K562 (cell line): Measurements from ENCODE around the gene MBIP. TPM values are rescaled to one million over a fixed set of nuclear protein-coding genes. Genes with fewer than 3 reads are reported as not detected.

ENCODE experiments used
- ATAC-seq: fragments of 200-7000 bp; cut with Tn5 transposase; 3 replicates; pipeline ENCODE4 v1.9.1; 2020; ENCODE audit warnings: moderate library complexity
- BruUV-seq: library from RNA; stranded (reverse); fragments of 400-500 nt; replicated peaks from 2 replicates; lab custom pipeline; 2021; lab: Mats Ljungman, UMichigan
- CTCF ChIA-PET: fragments of 300-600 bp; formaldehyde crosslinking; extraction: SDS; loops from one replicate; lab custom pipeline; 2021; ENCODE audit warnings: low intra/inter-chr PET ratio; lab: Yijun Ruan, JAX
- POLR2A ChIA-PET: fragments of 300-600, 350-650 bp; sonication (Branson Sonifier 250); formaldehyde crosslinking; extraction: SDS; loops from one replicate; lab custom pipeline; 2021; ENCODE audit warnings: antibody characterized with exemption, inconsistent platforms; lab: Yijun Ruan, JAX
- DNase-seq, 4 experiments: peaks; one replicate each; pipeline versions ENCODE4 v3.0.0 to v3.0.0-alpha.2; 2011 to 2018; ENCODE audit warnings: low spot score in 3 of 4, mixed read lengths in 3 of 4; ENCODE audit errors: extremely low read depth in 1 of 4
- FAIRE-seq: peaks from 2 replicates; lab custom pipeline; 2011; peaks lifted over from hg19 to GRCh38; lab: Jason Lieb, UNC
- H2AFZ ChIP-seq: 2 replicates; pipeline ENCODE4 v1.6.0; 2011; ENCODE audit warnings: low read depth, low read length, control low read depth, inconsistent platforms
- H3K27ac ChIP-seq: fragments of 200-600 bp; 3 replicates; pipeline ENCODE4 v1.8.0; 2011; ENCODE audit warnings: low read depth, mild to moderate bottlenecking, control low read depth, inconsistent platforms, low read length, moderate library complexity, mixed read lengths; ENCODE audit errors: extremely low read depth
- H3K27me3 ChIP-seq, 2 experiments: fragments of 300-600 bp in 1 of 2; 2 replicates in 1 of 2; 3 replicates in 1 of 2; pipeline versions ENCODE4 v1.6.0 to v1.8.0; 2011; ENCODE audit warnings: inconsistent platforms in 2 of 2, low read length in 2 of 2, mild to moderate bottlenecking in 1 of 2, mixed read lengths in 1 of 2, moderate library complexity in 1 of 2; ENCODE audit not compliant: control insufficient read depth in 2 of 2, insufficient read depth in 2 of 2
- H3K36me3 ChIP-seq: fragments of 300-600 bp; 3 replicates; pipeline ENCODE4 v1.8.0; 2011; ENCODE audit warnings: mild to moderate bottlenecking, low read length, inconsistent platforms; ENCODE audit not compliant: control insufficient read depth, insufficient read depth
- H3K4me1 ChIP-seq, 2 experiments: fragments of 200-600 bp in 1 of 2; replicated peaks in 1 of 2; 2 replicates in 1 of 2; 3 replicates in 1 of 2; pipeline versions ENCODE4 v1.5.1 to v1.8.0; 2011; ENCODE audit warnings: inconsistent platforms in 2 of 2, low read length in 2 of 2, mild to moderate bottlenecking in 1 of 2, mixed read lengths in 1 of 2, moderate library complexity in 1 of 2; ENCODE audit not compliant: control insufficient read depth in 2 of 2, insufficient read depth in 2 of 2
- H3K4me2 ChIP-seq: 2 replicates; pipeline ENCODE4 v1.6.1; 2011; ENCODE audit warnings: low read length, control low read depth, inconsistent platforms, mixed read lengths; ENCODE audit not compliant: insufficient read depth
- H3K4me3 ChIP-seq: fragments of 200-600 bp; sonication (generic), shearing (Covaris generic); 2 replicates; pipeline ENCODE4 v1.5.1; 2016; ENCODE audit warnings: control low read depth, inconsistent platforms
- H3K79me2 ChIP-seq: fragments of 200-600 bp; 3 replicates; pipeline ENCODE4 v1.8.0; 2011; ENCODE audit warnings: low read length, inconsistent platforms; ENCODE audit not compliant: control insufficient read depth, insufficient read depth
- H3K9ac ChIP-seq, 2 experiments: 2 replicates each; pipeline versions ENCODE4 v1.6.0 to v1.6.1; 2011; ENCODE audit warnings: low read depth in 2 of 2, low read length in 2 of 2, control low read depth in 1 of 2, inconsistent platforms in 1 of 2, mild to moderate bottlenecking in 1 of 2, mixed read lengths in 1 of 2; ENCODE audit not compliant: insufficient read depth in 1 of 2
- H3K9me1 ChIP-seq: one replicate; pipeline ENCODE4 v1.6.0; 2011; ENCODE audit warnings: inconsistent platforms, mild to moderate bottlenecking, low read length, moderate library complexity; ENCODE audit not compliant: control insufficient read depth, insufficient read depth
- H3K9me3 ChIP-seq: replicated peaks from 2 replicates; pipeline ENCODE4 v1.5.1; 2011; ENCODE audit warnings: low read depth, low read length, inconsistent platforms; ENCODE audit not compliant: control insufficient read depth, insufficient read depth
- H4K20me1 ChIP-seq: replicated peaks from 2 replicates; pipeline ENCODE4 v1.6.1; 2011; ENCODE audit warnings: low read length, inconsistent platforms, mixed read lengths; ENCODE audit not compliant: control insufficient read depth, insufficient read depth
- ARID3A ChIP-seq: IDR thresholded peaks from 2 replicates; pipeline ENCODE4 v1.6.1; 2012; ENCODE audit warnings: low read depth, low read length, improper control_type of control experiment, borderline replicate concordance
- BRD4 ChIP-seq: fragments of 200-600 bp; sonication (generic); IDR thresholded peaks from 2 replicates; pipeline ENCODE4 v1.6.1; 2017; ENCODE audit warnings: inconsistent platforms
- CCNT2 ChIP-seq: IDR thresholded peaks from 2 replicates; pipeline ENCODE4 v1.6.1; 2011; ENCODE audit warnings: borderline replicate concordance, low read depth, mild to moderate bottlenecking, moderate library complexity, mixed read lengths, low read length; ENCODE audit not compliant: insufficient read length; ENCODE audit errors: extremely low read depth
- CREB1 ChIP-seq, 2 experiments: sonication (generic) in 1 of 2; formaldehyde crosslinking in 1 of 2; IDR thresholded peaks; 2 replicates each; pipeline versions ENCODE4 v1.6.1 to v1.8.0; 2012 to 2022; ENCODE audit warnings: inconsistent platforms in 1 of 2, mild to moderate bottlenecking in 1 of 2, missing genetic modification reagents in 1 of 2, moderate library complexity in 1 of 2
- CXXC5 ChIP-seq: fragments of 250-450 bp; sonication (Bioruptor Pico); IDR thresholded peaks from 2 replicates; pipeline ENCODE4 v1.8.0; 2022; ENCODE audit warnings: inconsistent platforms, mild to moderate bottlenecking, moderate library complexity
- DIDO1 ChIP-seq: fragments of 450-650 bp; IDR thresholded peaks from 2 replicates; pipeline ENCODE4 v1.6.1; 2016; ENCODE audit warnings: low read depth, missing biosample characterization, missing genetic modification characterization
- FUS ChIP-seq: fragments of 200-400 bp; formaldehyde crosslinking; optimal IDR thresholded peaks from 2 replicates; pipeline ENCODE3; 2017; ENCODE audit warnings: low read depth, low read length
- ILF3 ChIP-seq: fragments of 450-650 bp; IDR thresholded peaks from 2 replicates; pipeline ENCODE4 v1.6.1; 2018; ENCODE audit warnings: antibody characterized with exemption, mild to moderate bottlenecking, moderate library complexity, borderline replicate concordance
- MEF2A ChIP-seq: IDR thresholded peaks from 2 replicates; pipeline ENCODE4 v1.6.1; 2011; ENCODE audit warnings: low read depth, mild to moderate bottlenecking, low read length, moderate library complexity; ENCODE audit not compliant: control insufficient read depth
- MYC ChIP-seq, 2 experiments: fragments of 250-450 bp in 1 of 2; sonication (Bioruptor Pico) in 1 of 2; IDR thresholded peaks; 2 replicates each; pipeline versions ENCODE4 v1.5.1 to v1.6.1; 2012 to 2021; ENCODE audit warnings: low read depth in 2 of 2, borderline replicate concordance in 1 of 2, improper control_type of control experiment in 1 of 2, low read length in 1 of 2, mild to moderate bottlenecking in 1 of 2, moderate library complexity in 1 of 2
- NFE2 ChIP-seq: IDR thresholded peaks from 2 replicates; pipeline ENCODE4 v1.6.1; 2014; ENCODE audit warnings: antibody characterized with exemption, low read depth
- POLR2A ChIP-seq: fragments of 450-650 bp; conservative IDR thresholded peaks from 2 replicates; pipeline ENCODE4 v1.6.1; 2016
- RBM15 ChIP-seq: fragments of 200-400 bp; formaldehyde crosslinking; IDR thresholded peaks from 2 replicates; pipeline ENCODE4 v1.6.1; 2018; ENCODE audit warnings: mild to moderate bottlenecking, low read length, moderate library complexity; ENCODE audit not compliant: insufficient read depth
- SRF ChIP-seq, 2 experiments: fragments of 250-450, 450-650 bp in 1 of 2; sonication (Bioruptor Pico) in 1 of 2; sonication (generic) in 1 of 2; formaldehyde crosslinking; IDR thresholded peaks; 2 replicates each; pipeline versions ENCODE4 v1.5.0 to v1.5.1; 2020 to 2022; ENCODE audit warnings: mild to moderate bottlenecking in 1 of 2, missing genetic modification reagents in 1 of 2
- TBP ChIP-seq: optimal IDR thresholded peaks from 2 replicates; pipeline ENCODE3; 2011; ENCODE audit warnings: low read depth, low read length, improper control_type of control experiment
- ZNF140 ChIP-seq: fragments of 250-450 bp; sonication (Bioruptor Pico); IDR thresholded peaks from 2 replicates; pipeline ENCODE4 v1.8.0; 2021; ENCODE audit warnings: moderate library complexity, mild to moderate bottlenecking, inconsistent platforms
- ZNF354B ChIP-seq: fragments of 250-450 bp; sonication (Bioruptor Pico); IDR thresholded peaks from 2 replicates; pipeline ENCODE4 v1.4.0; 2020
- ZNF583 ChIP-seq: fragments of 250-450 bp; sonication (Bioruptor Pico); IDR thresholded peaks from 2 replicates; pipeline ENCODE4 v1.4.0; 2020
- in situ Hi-C: fragments of 300-500 bp; cut with MboI; formaldehyde crosslinking; loops from 4 replicates; pipeline ENCODE4 v1.15.0; 2018; ENCODE audit warnings: inconsistent platforms, mixed read lengths
- intact Hi-C: fragments of 100-400 bp; cut with micrococcal nuclease; formaldehyde crosslinking; loops from 2 replicates; pipeline ENCODE4 v1.14.2; 2022
- polyA plus RNA-seq, 8 experiments: library from polyadenylated mRNA; depleted of rRNA in 4 of 8; stranded (reverse) in 5 of 8; unstranded in 3 of 8; fragments of >200 nt; fragmentation: Nextera tagmentation in 2 of 8; fragmentation: Illumina TruSeq in 1 of 8; extraction: Ambion mirVana in 2 of 8; extraction: Trizol in 1 of 8; gene quantifications; 2 replicates each; pipeline versions ENCODE4 v1.2.1 to v1.2.3, GENCODE V29; 2011 to 2014; ENCODE audit warnings: inconsistent platforms in 1 of 8, missing spikeins in 1 of 8
- total RNA-seq, 7 experiments: library from RNA; depleted of rRNA in 6 of 7; stranded (reverse); fragments of >200 nt in 6 of 7; fragmentation: Illumina TruSeq in 2 of 7; extraction: Trizol in 2 of 7; gene quantifications; 2 replicates each; pipeline versions ENCODE4 v1.2.1 to v1.2.3, GENCODE V29; 2011 to 2021; ENCODE audit warnings: low replicate concordance in 1 of 7

MBIP gene
- total and polyA plus RNA-seq, 9 of the 15 experiments (the other 6 are each of a cell fraction or from before 2014, with no cell fraction given): 8.4 to 31.1 (median 19.4) TPM

DNA sequence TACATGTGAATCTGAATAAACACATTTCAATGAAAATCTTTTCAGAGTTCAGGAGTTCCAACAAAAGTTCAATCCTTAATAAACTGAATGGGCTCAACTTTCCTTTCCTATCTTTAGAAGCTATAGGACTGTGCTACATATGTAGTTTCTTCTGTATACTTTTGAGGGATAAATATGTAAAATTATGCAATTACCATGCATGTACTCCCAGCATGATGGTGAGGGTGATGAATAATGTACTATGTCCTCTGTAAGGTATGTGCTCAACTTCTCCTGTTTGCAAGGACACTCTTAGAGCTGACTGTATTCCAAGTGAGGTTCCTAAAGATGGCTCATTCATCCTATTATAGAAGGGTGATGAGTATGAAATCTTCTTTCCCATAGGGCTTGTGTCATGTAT lies 15.5 kb downstream of the MBIP start:
- intact Hi-C loops (no loop called here), in situ Hi-C loops (no loop called here)
- DNase-seq (no peak), ATAC-seq (no peak)
- ChIA-PET CTCF (no interaction called here), POLR2A (interaction anchor here (0.5 to 1.1 kb wide), 3 partner anchors 12 to 1863 kb away, joined by 3 read pairs; no protein-coding TSS in a partner anchor)
- Histone ChIP-seq H3K27me3 (no peaks in the 10 kb centered on the region), H3K79me2 (no peaks in the 10 kb centered on the region), H3K9me3 (no peaks in the 10 kb centered on the region), H3K9me1 (no peaks in the 10 kb centered on the region), H3K4me1 (no peaks in the 10 kb centered on the region), H3K27ac (no peak overlapping the region), H4K20me1 (no peaks in the 10 kb centered on the region), H3K4me2 (no peak overlapping the region)
- BruUV-seq: no TSS peak
- TF ChIP-seq DIDO1 (tag) (no peak), ARID3A (no peak), RBM15 (no peak), CREB1 (IDR thresholded peaks at IDR 0.05) (no peak), CREB1 (CRISPR knock-in tag; IDR thresholded peaks at IDR 0.05) (no peak), ILF3 (no peak), FUS (no peak), BRD4 (no peak), POLR2A (no peak), MYC (IDR thresholded peaks at IDR 0.05; ENCODE audit: low read depth, low read length) (no peak), MYC (CRISPR knock-in tag; IDR thresholded peaks at IDR 0.05; ENCODE audit: borderline replicate concordance, low read depth) (no peak), MEF2A (no peak), ZNF354B (no peak), NFE2 (no peak), ZNF583 (no peak), TBP (no peak), SRF (CRISPR knock-in tag; IDR thresholded peaks at IDR 0.05) (no peak), CCNT2 (no peak), CXXC5 (CRISPR knock-in tag) (no peak), ZNF140 (CRISPR knock-in tag) (no peak)
- TF ChIP-seq, all 486 proteins: peak for 0
- Histone ChIP-seq H3K36me3 (peaks cover 45% of the 10 kb centered on the region; the same call in 2 of the 3 replicates), H3K4me3 (no peak overlapping the region), H2AFZ (no peak overlapping the region), H3K9ac (no peak overlapping the region)
- FAIRE-seq: no peak
